Activated CD4-positive, CD25-positive, alpha-beta regulatory T cell treated with anti-CD3 and anti-CD28 coated beads, Interleukin-2, amount 50 U/mL, for 16 hours (primary cell): ENCODE measurements around the gene RETREG3.
A peak's percentile ranks its signal among the peaks of the same experiment; 100 is the strongest.
"Not testable (repeated sequence)": the region's sequence is repeated elsewhere in the genome, so short reads cannot be mapped to it uniquely, and the experiment has no call there.

Experiments
- DNase-seq: peaks from one replicate; pipeline ENCODE4 v3.0.0-alpha.2; 2020; ENCODE audit warnings: low read depth, low spot score

RETREG3 gene, protein sequence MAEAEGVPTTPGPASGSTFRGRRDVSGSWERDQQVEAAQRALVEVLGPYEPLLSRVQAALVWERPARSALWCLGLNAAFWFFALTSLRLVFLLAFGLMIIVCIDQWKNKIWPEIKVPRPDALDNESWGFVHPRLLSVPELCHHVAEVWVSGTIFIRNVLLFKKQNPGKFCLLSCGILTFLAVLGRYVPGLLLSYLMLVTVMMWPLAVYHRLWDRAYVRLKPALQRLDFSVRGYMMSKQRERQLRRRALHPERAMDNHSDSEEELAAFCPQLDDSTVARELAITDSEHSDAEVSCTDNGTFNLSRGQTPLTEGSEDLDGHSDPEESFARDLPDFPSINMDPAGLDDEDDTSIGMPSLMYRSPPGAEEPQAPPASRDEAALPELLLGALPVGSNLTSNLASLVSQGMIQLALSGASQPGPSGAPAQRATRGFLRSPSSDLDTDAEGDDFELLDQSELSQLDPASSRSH

DNA sequence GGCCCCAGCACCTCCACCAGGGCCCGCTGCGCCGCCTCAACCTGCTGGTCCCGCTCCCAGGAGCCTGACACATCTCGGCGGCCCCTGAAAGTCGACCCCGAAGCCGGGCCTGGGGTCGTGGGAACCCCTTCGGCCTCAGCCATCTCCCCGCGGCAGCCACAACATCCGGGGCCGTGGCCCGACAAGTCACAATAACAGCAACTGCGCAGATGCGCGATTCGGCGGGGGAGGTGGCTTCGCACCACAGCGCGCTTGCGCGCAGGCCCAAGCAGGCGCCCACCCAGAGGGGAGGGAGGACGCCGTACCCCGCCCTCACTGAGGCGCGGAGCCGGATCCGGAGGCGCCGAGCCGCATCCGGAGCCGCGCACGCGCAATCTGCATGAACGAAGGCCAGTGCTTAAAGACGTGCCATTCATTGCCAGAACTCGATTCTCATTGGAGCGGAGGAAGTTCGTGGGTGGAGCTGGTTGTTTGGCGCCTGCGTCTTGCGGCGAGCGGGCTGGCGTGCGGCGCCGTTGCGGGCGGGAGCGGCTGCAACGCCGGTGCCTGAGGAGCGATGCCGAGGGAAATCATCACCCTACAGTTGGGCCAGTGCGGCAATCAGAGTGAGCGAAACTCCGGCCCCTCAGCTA, at the start of gene RETREG3, which contains the start of gene TUBG1:
Gene RETREG3 (minus strand): TSS at position 193 of the 632 bp plus-strand sequence. CDS start 50 bp downstream, at position 143.
Gene TUBG1 (plus strand): TSS at position 502 of the 632 bp plus-strand sequence. CDS start 55 bp downstream, at position 557.
- DNase-seq: peak; percentile 98

DNA sequence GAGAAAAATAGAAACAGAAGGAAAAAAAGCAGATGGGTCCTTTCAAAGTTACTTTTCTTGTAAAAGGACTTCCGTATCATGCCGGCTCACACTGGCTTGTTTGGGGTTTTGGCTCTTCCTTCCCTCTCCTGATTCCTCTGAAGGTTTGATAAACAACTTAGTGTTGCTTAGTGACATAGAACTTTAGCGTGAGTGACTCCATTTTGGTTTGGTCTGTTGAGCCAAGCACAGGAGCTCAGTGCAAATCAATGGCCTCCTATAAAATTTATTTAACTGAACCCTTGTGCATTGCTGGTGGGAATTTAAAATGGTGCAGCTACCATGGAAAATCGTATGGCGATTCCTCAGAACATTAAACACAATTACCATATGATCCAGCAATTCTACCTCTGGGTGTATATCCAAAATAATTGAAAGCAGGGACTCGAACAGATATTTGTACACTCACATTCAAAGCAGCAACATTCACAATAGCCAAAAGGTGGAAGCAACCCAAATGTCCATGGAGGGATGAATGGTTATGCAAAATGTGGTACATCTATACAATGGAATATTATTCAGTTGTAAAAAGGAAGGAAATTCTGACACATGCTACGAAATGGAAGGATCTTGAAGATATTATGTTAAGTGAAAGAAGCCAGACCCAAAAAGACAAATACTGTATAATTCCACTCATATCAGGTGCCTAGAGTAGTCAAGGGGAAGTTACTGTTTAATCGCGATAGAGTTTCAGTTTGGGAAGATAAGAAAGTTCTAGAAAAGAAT, 48.8 kb upstream of the RETREG3 start:
- DNase-seq: no peak

DNA sequence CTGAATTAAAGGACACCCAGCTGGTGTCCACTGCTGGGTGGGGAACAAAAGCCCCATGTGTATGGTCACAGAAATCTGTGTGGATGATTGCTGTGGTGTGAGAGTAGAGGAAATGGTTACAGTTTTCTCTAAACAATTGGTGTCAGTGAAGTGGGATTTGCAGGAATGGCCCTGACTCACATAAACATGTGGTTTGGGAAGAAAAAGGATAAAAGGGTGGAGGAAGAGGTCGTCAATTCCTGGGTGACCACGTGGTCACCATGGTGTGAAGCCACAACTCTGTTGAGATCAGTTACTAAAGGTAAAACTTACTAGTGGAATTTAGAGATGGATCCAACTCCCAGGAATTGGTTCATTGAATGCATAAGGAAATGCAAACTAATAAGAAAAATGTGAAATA, 46.4 kb upstream of the RETREG3 start:
- DNase-seq: no peak

DNA sequence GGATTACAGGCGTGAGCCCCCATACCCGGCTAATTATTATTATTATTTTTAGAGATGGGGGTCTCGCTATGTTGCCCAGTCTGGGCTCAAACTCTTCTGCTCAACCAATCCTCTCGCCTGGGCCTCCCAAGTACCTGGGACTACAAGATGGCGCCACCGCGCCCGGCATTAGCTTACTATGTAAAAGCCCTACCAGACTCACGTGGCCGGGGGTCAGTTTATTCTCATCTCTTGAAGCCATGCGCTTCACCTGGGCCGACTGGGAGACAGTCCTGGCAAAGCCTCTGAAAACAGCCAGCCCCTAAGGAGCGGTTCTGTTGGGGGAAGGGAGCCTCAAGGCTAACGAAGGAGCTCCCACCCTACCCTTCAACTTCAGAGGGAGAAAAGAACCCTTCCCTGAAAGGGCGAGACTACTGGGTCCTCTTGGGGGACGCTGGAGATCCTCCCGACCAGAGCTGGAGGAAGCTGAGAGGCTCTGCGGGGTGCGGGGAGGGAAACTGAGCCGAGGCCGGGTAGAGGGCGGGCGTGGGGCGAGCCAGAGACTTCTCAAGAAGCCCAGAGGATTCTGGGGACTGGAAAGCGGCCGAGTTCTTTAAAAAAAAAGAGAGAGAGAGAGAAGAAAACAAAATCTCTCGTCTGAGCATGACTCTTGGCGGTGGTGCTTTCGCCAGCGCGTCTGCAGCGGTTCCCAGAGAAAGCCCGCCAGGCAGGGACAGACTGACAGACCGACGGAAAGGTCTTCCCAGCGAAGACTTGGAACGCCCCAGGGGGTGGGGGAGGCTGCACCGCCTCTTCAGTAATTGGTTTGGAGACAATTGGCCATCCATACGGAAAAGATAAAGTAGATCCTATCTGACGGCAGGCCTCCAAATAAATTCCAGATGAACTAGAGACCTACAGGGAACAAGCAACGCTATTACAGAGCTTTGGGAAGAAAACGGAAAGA, 44.3 kb upstream of the RETREG3 start:
- no peak for DNase-seq

DNA sequence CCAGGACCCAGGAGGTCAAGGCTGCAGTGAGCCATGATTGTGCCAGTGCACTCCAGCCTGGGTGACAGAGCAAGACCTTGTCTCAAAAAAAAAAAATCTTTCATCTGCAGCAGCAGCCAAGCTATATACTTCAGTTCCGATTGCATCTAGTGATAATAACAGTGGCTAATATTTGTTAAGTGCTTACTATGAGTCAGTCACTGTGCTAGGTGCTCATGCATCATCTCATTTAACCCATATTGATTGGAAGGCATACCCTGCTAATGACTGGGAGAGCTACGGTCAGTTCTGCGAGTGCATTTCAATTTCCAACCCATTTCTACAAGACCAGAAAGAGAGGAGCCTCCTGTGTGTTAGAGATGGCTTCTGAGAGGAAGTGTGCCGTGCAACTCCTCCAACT, 42.2 kb upstream of the RETREG3 start:
- no peak for DNase-seq

DNA sequence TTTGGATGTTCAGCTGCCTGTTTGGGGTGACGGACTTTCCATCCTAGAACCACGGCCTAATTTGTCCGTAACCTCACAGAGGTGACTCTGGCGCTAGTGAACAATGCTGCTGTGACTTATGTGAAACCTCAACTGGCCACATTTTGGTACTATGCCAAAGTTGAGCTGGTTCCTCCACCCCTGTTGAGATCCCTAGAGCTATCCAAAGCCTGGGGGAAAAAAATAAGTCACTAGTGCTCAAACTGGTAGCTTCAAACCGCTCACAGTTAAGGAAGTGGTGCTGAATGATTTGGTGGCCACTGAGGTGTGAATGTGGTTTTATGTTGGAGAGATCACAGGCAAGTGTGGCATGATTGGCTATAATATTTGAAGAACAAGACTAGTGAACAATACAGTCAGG, 38.6 kb upstream of the RETREG3 start:
- no peak for DNase-seq

DNA sequence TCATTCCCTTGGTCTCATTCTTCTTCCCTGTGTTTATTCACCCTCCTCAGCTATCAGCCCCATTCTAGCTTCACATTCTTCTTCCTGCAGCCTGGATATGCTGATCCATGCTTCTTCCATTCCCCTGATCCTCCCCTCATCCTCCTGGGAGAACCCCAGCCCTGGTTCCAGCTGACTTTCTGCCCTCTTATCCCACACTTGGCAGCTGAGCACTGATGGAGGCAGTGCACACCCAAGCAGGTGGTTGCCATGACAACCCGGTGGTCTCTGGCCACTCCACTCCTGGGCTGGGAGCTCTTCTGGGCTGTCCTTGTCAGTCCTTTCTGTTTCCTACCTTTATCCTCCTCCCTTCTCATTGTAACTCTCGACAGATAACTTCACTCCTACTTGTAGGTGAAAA, 33.2 kb upstream of the RETREG3 start:
- DNase-seq: no peak

DNA sequence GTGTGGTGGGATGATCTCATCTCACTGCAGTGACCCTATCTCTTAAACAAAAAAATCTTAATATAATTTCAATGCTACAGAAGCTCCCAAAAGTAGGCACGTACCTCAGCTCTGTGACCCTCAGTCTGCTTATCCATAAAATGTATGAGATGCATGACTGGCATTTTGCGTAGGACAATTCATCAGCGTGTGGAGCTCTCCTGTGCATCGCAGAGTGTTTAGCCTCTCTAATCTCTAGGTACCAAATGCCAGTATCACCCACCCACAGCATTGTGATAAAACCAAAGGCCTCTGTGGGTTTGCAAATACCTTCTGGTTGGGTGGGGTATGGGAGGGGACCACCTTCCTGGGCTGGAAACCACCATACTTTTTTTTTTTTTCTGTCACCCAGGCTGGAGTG, 30.9 kb upstream of the RETREG3 start:
- DNase-seq: no peak

DNA sequence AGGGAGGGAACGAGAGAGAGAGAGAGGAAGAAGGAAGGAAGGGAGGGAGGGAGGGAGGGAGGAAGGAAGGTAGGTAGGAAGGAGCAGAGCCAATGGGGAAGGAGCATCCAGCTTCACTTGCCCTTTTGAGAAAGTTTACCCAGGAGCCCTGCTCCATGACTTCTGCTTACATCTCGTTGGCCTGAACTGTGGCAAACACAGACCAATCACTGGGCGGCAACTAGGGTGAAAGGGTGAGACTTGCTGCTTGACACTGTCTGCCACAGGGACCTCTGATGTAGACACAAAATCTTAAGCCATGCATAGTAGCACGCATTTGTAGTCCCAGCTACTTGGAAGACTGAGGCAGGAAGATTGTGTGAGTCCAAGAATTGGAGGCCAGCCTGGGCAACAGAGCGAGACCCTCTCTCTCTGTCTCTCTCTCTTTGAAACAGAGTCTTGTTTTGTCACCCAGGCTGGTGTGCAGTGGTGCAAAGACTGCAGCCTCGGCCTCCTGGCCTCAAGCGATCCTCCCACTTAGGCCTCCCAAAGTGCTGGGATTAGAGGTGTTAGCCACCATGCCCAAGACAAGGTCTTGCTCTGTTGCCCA, 30.4 kb upstream of the RETREG3 start:
- DNase-seq: no peak

DNA sequence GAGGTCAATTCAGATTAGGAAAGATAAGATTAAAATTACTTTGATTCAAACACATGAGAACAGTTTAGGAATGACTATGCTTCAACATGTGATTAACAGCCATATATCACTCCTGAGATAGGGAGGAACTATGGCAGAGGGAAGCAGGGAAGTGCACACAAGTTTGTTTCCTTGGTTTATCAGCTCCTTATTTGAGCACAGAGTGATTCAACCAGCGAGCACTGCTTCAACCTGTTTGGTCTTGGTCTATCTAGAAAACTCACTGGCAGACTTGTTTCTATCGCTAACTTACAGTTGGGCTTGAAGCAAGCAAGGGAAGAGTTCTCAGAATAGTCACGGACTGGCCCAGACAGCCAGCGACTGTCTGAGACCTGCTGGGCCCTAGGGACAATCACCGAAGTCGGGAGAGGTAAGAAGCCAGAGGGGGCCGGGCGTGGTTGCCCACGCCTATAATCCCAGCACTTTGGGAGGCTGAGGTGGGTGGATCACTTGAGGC, 23.8 kb upstream of the RETREG3 start:
- DNase-seq: no peak

DNA sequence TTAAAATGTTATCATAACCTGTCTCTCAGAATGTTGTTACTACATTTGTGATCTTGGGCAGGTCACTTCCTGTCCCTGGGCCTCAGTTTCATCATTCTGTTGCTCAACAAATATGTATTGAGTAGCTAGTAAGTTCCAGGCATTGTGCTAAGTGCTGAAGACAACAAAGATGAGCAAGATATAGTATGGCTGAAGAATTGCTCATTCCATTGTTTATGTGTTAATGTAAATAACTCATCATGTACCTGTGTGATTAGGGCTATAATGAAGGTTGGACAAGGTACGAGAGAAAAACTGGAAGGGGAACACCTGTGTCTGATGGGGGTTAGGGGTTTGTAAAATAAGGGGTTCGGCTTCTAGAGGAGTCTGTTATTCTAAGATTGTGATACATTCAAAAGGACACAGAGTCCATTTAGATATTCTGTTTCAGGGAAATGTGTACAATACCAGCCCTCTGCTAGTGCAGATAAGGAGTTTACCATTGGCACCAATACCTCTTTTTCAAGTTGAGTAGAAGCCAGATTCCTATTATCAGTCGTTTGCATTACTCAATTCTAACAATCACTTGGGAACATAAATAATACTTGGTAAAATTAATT, 20.3 kb upstream of the RETREG3 start:
- DNase-seq: no peak

DNA sequence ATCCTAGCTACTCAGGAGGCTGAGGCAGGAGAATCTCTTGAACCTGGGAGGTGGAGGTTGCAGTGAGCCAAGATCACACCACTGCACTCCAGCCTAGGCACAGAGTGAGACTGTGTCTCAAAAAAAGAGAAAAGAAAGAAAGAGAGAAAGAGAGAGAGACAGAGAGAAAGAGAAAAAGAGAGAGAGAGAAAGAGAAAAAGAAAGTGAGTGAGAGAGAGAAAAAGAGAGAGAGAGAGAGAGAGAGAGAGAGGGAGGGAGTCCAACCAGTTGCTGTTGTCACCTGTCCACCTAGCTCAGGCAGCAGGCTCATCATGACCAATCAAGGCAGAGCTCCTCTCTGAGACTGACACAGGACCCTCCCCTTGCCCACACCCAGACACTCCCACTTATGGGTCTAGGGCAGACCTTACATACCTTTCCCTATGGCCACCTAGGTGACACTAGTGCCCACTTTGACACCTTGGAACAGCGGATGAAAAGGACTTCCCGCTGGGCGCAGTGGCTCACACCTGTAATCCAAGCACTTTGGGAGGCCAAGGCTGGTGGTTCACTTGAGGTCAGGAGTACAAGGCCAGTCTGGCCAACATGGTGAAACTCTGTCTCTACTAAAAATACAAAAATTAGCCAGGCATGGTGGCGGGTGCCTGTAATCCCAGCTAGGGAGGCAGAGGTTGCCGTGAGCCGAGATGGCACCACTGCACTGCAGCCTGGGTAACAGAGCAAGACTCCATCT, 18.0 kb upstream of the RETREG3 start:
- DNase-seq: not testable (repeated sequence)

DNA sequence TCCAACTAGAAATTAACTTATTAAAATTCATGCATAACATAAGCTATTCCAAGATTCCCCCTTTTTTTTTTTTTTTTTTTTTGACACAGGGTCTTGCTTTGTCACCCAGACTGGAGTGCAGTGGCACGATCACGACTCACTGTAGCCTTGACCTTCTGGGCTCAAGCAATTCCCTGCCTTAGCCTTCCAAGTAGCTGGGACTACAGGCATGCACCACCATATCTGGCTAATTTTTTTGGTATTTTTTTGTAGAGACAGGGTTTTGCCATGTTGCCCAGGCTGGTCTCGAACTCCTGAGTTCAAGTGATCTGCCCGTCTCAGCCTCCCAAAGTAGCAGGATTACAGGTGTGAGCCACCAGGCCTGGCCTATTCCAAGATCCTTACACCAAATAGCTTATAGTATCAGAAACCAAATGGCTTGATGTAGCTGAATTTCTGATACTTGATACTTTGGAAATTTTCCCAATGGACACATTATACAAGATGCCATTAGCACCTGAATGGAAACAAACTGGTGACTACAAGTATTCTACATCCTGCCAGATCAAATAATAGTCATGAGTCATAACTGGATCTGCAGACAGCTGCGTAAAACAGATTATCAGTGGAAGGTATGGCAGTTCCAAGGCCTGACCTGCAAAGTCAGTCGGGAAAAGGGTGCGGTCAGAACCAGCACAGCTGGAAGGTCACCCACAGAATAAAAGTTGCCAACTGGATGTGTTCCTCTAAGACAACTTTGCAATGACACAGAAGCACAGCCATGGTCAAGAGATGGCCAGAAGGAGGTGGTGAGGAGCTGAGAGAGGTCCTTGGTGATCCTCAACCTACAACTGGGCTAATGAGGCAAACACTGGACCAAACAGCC, 14.8 kb upstream of the RETREG3 start:
- no peak for DNase-seq

DNA sequence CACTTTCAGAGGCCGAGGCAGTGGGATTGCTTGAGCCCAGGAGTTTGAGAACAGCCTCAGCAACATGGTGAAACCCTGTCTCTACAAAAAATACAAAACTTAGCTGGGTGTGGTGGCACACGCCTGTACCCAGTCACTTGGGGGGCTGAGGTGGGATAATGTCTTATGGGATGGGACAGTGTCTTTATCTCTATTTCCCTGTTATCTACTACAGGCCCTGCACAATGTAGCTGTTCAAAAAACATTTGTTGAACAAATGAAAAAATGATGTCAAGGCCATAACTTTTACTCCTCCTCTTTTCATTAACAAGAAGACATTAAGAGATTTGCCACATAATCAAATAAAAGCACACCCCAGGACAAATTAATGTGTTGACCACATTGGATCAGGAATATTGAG, 14.1 kb upstream of the RETREG3 start:
- no peak for DNase-seq

DNA sequence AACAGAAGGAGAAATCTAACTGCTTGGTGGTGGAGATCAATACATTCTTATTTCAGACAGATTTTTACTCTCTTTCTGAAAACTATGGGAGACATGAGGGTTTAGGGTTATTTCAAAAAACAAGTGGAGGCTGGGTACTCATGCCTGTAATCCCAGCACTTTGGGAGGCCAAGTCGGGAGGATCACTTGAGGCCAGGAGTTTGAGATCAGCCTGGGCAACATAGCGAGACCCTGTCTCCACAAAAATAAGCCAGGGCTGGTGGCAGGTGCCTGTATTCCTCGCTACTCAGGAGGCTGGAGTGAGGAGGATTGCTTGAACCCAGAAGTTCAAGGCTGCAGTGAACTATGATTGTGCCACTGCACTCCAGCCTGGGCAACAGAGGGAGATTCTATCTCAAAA, 12.8 kb upstream of the RETREG3 start:
- not testable (repeated sequence) for DNase-seq

DNA sequence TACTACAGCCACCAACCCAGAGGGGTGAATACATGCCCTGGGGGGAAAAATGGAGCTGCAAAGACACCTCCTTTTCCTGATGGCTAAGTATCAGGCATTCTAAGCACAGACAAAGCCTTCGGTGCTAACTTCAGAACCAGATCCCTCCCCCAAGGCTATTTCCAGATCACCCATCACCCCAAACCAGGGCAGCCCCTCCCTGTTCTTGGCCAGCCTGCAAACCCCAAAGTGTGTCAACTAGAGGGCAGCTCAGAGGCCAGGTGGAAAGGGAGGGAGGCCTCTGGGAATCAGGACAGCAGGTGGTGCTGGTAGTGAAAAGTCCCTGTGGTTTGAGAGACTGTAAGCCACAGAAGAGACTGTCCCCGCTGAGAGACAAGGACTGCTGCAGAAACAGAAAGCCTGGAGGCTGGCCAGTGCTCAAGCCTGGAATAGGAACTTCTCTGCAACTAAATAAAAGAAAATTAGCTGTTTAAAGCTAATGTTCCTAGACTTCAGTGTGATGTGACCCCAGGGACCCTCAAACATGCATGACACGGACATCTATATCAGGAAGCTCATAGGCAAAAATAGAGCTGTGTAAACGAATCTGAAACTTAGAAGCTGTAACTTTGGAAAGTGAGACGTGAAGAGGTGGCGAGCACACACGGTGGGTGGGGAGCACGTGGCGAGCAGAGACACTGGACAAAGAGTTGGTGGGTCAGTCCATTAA, 9.4 kb upstream of the RETREG3 start:
- no peak for DNase-seq

DNA sequence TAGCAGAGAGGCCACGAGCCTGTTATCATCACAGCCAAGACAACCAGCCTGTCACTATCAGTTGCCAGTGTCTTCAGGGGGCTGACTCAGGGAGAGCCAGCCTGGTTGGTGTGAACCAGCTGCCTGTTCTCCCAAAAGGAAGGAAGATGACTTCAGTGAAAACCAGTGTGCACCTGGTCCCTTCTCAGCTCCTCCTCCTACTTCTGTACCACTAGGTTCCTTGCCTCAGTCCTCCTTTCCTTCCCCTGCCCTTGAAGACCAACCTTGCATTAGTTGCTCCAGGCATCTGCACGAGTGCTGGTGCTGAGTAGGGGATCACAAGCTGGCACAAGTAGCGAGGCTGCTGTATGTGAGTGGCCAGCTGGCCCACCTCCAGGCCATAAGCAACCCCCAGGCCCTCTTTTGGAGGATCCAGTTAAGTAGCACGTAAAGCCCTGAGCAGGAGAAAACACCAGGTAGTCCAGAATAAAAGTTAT, 8.8 kb upstream of the RETREG3 start:
- no peak for DNase-seq
